Osteoblast (primary cell): ENCODE measurements around the gene OBSCN. TPM values are rescaled to one million over a fixed set of nuclear protein-coding genes. Genes with fewer than 3 reads are reported as not detected.

ENCODE experiments used
- DNase-seq: peaks from one replicate; pipeline ENCODE4 v3.0.0; 2011; ENCODE audit warnings: low spot score, mixed read lengths; ENCODE audit not compliant: insufficient read length; ENCODE audit errors: missing footprints
- H2AFZ ChIP-seq: 2 replicates; pipeline ENCODE4 v1.6.0; 2011; ENCODE audit warnings: mild to moderate bottlenecking, low read length
- H3K27ac ChIP-seq: 2 replicates; pipeline ENCODE4 v1.5.1; 2011; ENCODE audit warnings: mild to moderate bottlenecking, low read depth, low read length, moderate library complexity
- H3K27me3 ChIP-seq: 2 replicates; pipeline ENCODE4 v1.6.0; 2012; ENCODE audit warnings: mild to moderate bottlenecking, control low read depth, inconsistent platforms, low read length, moderate library complexity; ENCODE audit not compliant: insufficient read depth
- H3K36me3 ChIP-seq: 2 replicates; pipeline ENCODE4 v1.5.1; 2011; ENCODE audit warnings: mild to moderate bottlenecking, low read length, control low read depth, moderate library complexity; ENCODE audit not compliant: insufficient read depth
- H3K4me1 ChIP-seq: 2 replicates; pipeline ENCODE4 v1.5.1; 2011; ENCODE audit warnings: mild to moderate bottlenecking, low read length, control low read depth, moderate library complexity; ENCODE audit not compliant: insufficient read depth
- H3K4me2 ChIP-seq: 2 replicates; pipeline ENCODE4 v1.6.0; 2011; ENCODE audit warnings: mild to moderate bottlenecking, low read length; ENCODE audit not compliant: insufficient read depth
- H3K4me3 ChIP-seq: fragments of 200-600 bp; sonication (generic); 3 replicates; pipeline ENCODE4 v1.5.1; 2012; ENCODE audit warnings: mild to moderate bottlenecking, low read length, inconsistent platforms; ENCODE audit not compliant: insufficient read depth
- H3K79me2 ChIP-seq: 2 replicates; pipeline ENCODE4 v1.6.0; 2012; ENCODE audit warnings: mild to moderate bottlenecking, low read length, control low read depth, inconsistent platforms; ENCODE audit not compliant: insufficient read depth
- H3K9me3 ChIP-seq: 2 replicates; pipeline ENCODE4 v1.5.1; 2011; ENCODE audit warnings: low read depth, low read length, control low read depth
- H4K20me1 ChIP-seq: 2 replicates; pipeline ENCODE4 v1.6.0; 2012; ENCODE audit warnings: mild to moderate bottlenecking, low read length, control low read depth; ENCODE audit not compliant: insufficient read depth
- CTCF ChIP-seq: IDR thresholded peaks from 2 replicates; pipeline ENCODE4 v1.5.1; 2011; ENCODE audit warnings: mild to moderate bottlenecking, low read depth, low read length, moderate library complexity; ENCODE audit errors: extremely low read depth
- total RNA-seq: library from RNA; depleted of rRNA; stranded (reverse); fragments of >200 nt; gene quantifications from 2 replicates; pipeline ENCODE4 v1.2.3, GENCODE V29; 2012

OBSCN gene
- total RNA-seq, 1 donor: 2.9 TPM

- Histone ChIP-seq H3K9me3 (no peaks in the 10 kb centered on the region), H3K4me3 (no peak overlapping the region), H3K4me1 (no peaks in the 10 kb centered on the region), H3K79me2 (no peaks in the 10 kb centered on the region), H3K27me3 (no peaks in the 10 kb centered on the region), H4K20me1 (no peaks in the 10 kb centered on the region), H2AFZ (no peak overlapping the region), H3K36me3 (no peaks in the 10 kb centered on the region), H3K27ac (no peak overlapping the region), H3K4me2 (no peak overlapping the region)
- TF ChIP-seq CTCF: no peak
- DNase-seq: no peak
Measured at GRCh38 chr1:228273720-228274451, 66.0 kb downstream of the OBSCN start.

- no peak for DNase-seq
- Histone ChIP-seq H3K27me3 (no peaks in the 10 kb centered on the region), H3K79me2 (no peaks in the 10 kb centered on the region), H4K20me1 (no peaks in the 10 kb centered on the region), H2AFZ (no peak overlapping the region), H3K36me3 (no peaks in the 10 kb centered on the region), H3K4me1 (no peaks in the 10 kb centered on the region), H3K9me3 (no peaks in the 10 kb centered on the region), H3K4me3 (no peak overlapping the region), H3K4me2 (no peak overlapping the region), H3K27ac (no peak overlapping the region)
- no peak for TF ChIP-seq CTCF
Measured at GRCh38 chr1:228274452-228275178, 66.8 kb downstream of the OBSCN start.

GRCh38 chr1:228275179-228275429 lies 67.3 kb downstream of the OBSCN start:
- Histone ChIP-seq H3K4me1 (no peaks in the 10 kb centered on the region), H2AFZ (peak overlapping the region; percentile 81), H3K36me3 (no peaks in the 10 kb centered on the region), H3K4me2 (peak overlapping the region; percentile 84), H3K4me3 (peak overlapping the region; percentile 74), H3K27ac (no peak overlapping the region), H3K79me2 (no peaks in the 10 kb centered on the region), H3K27me3 (no peaks in the 10 kb centered on the region), H4K20me1 (no peaks in the 10 kb centered on the region), H3K9me3 (no peaks in the 10 kb centered on the region)
- no peak for TF ChIP-seq CTCF
- no peak for DNase-seq

GRCh38 chr1:228275430-228276173 lies 67.8 kb downstream of the OBSCN start:
- peak overlapping the region; percentile 74 for H3K4me3 ChIP-seq
- H3K4me2 ChIP-seq: peak overlapping the region; percentile 84
- no peak overlapping the region for H3K27ac ChIP-seq
- H3K4me1 ChIP-seq: no peaks in the 10 kb centered on the region
- peak; percentile 99 for DNase-seq
- TF ChIP-seq CTCF: no peak
- no peaks in the 10 kb centered on the region for H4K20me1 ChIP-seq
- no peaks in the 10 kb centered on the region for H3K9me3 ChIP-seq
- H3K36me3 ChIP-seq: no peaks in the 10 kb centered on the region
- no peaks in the 10 kb centered on the region for H3K27me3 ChIP-seq
- H3K79me2 ChIP-seq: no peaks in the 10 kb centered on the region
- H2AFZ ChIP-seq: peak overlapping the region; percentile 81
